HepG2 (cell line): ENCODE results near the gene MAJIN. TPM values are rescaled to one million over a fixed set of nuclear protein-coding genes. Genes with fewer than 3 reads are reported as not detected.
A peak's percentile ranks its signal among the peaks of the same experiment; 100 is the strongest.

ENCODE experiments used
- ARNT2 ChIP-seq: sonication (generic); formaldehyde crosslinking; IDR thresholded peaks from 2 replicates; pipeline ENCODE4 v1.8.0; 2022; ENCODE audit warnings: mild to moderate bottlenecking, low read depth, missing genetic modification reagents, moderate library complexity
- BHLHE40 ChIP-seq: IDR thresholded peaks from 2 replicates; pipeline ENCODE4 v1.6.1; 2011; ENCODE audit warnings: low read length, improper control_type of control experiment
- CBX1 ChIP-seq: IDR thresholded peaks from one replicate; pipeline ENCODE4 v1.6.1; 2016; ENCODE audit warnings: antibody characterized with exemption, low read depth
- ISX ChIP-seq: sonication (generic); formaldehyde crosslinking; conservative IDR thresholded peaks from 2 replicates; pipeline ENCODE4 v1.5.0; 2020; ENCODE audit warnings: missing genetic modification reagents
- MYC ChIP-seq: sonication (generic); formaldehyde crosslinking; IDR thresholded peaks from 2 replicates; pipeline ENCODE4 v1.9.0; 2021; ENCODE audit warnings: missing genetic modification reagents, borderline replicate concordance
- NFATC3 ChIP-seq: sonication (generic); formaldehyde crosslinking; IDR thresholded peaks from 2 replicates; pipeline ENCODE4 v1.5.1; 2020; ENCODE audit warnings: mild to moderate bottlenecking, missing genetic modification reagents
- NFIB ChIP-seq: sonication (generic); formaldehyde crosslinking; IDR thresholded peaks from 2 replicates; pipeline ENCODE4 v1.9.0; 2021; ENCODE audit warnings: missing genetic modification reagents, mild to moderate bottlenecking, borderline replicate concordance
- PAX8 ChIP-seq: sonication (generic); formaldehyde crosslinking; IDR thresholded peaks from 2 replicates; pipeline ENCODE4 v1.8.0; 2022; ENCODE audit warnings: mild to moderate bottlenecking, missing genetic modification reagents, borderline replicate concordance
- POLR2AphosphoS2 ChIP-seq: IDR thresholded peaks from 2 replicates; pipeline ENCODE4 v1.6.1; 2011; ENCODE audit warnings: low read depth, low read length, improper control_type of control experiment
- SIN3A ChIP-seq: IDR thresholded peaks from 2 replicates; pipeline ENCODE4 v1.6.1; 2011; ENCODE audit warnings: low read depth, mild to moderate bottlenecking, control low read depth, low read length, borderline replicate concordance
- ZNF296 ChIP-seq: sonication (generic); formaldehyde crosslinking; conservative IDR thresholded peaks from 2 replicates; pipeline ENCODE4 v1.5.0; 2020; ENCODE audit warnings: mild to moderate bottlenecking, missing genetic modification reagents
- ZNF546 ChIP-seq: sonication (generic); formaldehyde crosslinking; conservative IDR thresholded peaks from 2 replicates; pipeline ENCODE4 v1.8.1; 2023; ENCODE audit warnings: mild to moderate bottlenecking, missing genetic modification reagents
- ZNF549 ChIP-seq: sonication (generic); formaldehyde crosslinking; IDR thresholded peaks from 2 replicates; pipeline ENCODE4 v1.5.0; 2020; ENCODE audit warnings: missing genetic modification reagents
- ZNF564 ChIP-seq: sonication (generic); formaldehyde crosslinking; IDR thresholded peaks from 2 replicates; pipeline ENCODE4 v1.8.1; 2023; ENCODE audit warnings: mild to moderate bottlenecking, missing genetic modification reagents
- ZNF570 ChIP-seq: sonication (generic); formaldehyde crosslinking; IDR thresholded peaks from 2 replicates; pipeline ENCODE4 v1.4.0; 2020; ENCODE audit warnings: mild to moderate bottlenecking, missing genetic modification reagents, borderline replicate concordance
- ZNF660 ChIP-seq: sonication (generic); formaldehyde crosslinking; IDR thresholded peaks from 2 replicates; pipeline ENCODE4 v1.5.1; 2020; ENCODE audit warnings: mild to moderate bottlenecking, low read depth, missing genetic modification reagents, borderline replicate concordance
- ZNF773 ChIP-seq: sonication (generic); formaldehyde crosslinking; IDR thresholded peaks from 2 replicates; pipeline ENCODE4 v1.4.0; 2020; ENCODE audit warnings: missing genetic modification reagents, borderline replicate concordance
- polyA plus RNA-seq, 8 experiments: library from polyadenylated mRNA; depleted of rRNA in 3 of 8; stranded (reverse) in 7 of 8; unstranded in 1 of 8; fragments of >200 nt; fragmentation: Illumina TruSeq in 4 of 8; extraction: Trizol in 4 of 8; gene quantifications; 2 replicates each; pipeline versions ENCODE4 v1.2.1 to v1.2.3, GENCODE V29; 2011 to 2016; ENCODE audit warnings: low read depth in 4 of 8, missing spikeins in 1 of 8, mixed read lengths in 1 of 8; ENCODE audit not compliant: insufficient read depth in 1 of 8
- total RNA-seq, 5 experiments: library from RNA; depleted of rRNA; stranded (reverse); fragments of >200 nt; fragmentation: Illumina TruSeq; extraction: Trizol; gene quantifications; 2 replicates each; pipeline ENCODE4 v1.2.3, GENCODE V29; 2016; ENCODE audit warnings: low read depth in 1 of 5
- TF ChIP-seq, protein P1 (sequence below): sonication (generic); formaldehyde crosslinking; IDR thresholded peaks from 2 replicates; pipeline ENCODE4 v1.4.0; 2020; ENCODE audit warnings: mild to moderate bottlenecking, low read depth, missing genetic modification reagents
- TF ChIP-seq, protein P2 (sequence below): sonication (generic); formaldehyde crosslinking; IDR thresholded peaks from 2 replicates; pipeline ENCODE4 v1.4.0; 2020; ENCODE audit warnings: missing genetic modification reagents
- TF ChIP-seq, protein P3 (sequence below): sonication (generic); formaldehyde crosslinking; IDR thresholded peaks from 2 replicates; pipeline ENCODE4 v1.4.0; 2020; ENCODE audit warnings: mild to moderate bottlenecking, missing genetic modification reagents, borderline replicate concordance

The MAJIN gene
- total and polyA plus RNA-seq, 2 of the 13 experiments (the other 11 are each of a cell fraction or from before 2014, with no cell fraction given) = not detected

DNA sequence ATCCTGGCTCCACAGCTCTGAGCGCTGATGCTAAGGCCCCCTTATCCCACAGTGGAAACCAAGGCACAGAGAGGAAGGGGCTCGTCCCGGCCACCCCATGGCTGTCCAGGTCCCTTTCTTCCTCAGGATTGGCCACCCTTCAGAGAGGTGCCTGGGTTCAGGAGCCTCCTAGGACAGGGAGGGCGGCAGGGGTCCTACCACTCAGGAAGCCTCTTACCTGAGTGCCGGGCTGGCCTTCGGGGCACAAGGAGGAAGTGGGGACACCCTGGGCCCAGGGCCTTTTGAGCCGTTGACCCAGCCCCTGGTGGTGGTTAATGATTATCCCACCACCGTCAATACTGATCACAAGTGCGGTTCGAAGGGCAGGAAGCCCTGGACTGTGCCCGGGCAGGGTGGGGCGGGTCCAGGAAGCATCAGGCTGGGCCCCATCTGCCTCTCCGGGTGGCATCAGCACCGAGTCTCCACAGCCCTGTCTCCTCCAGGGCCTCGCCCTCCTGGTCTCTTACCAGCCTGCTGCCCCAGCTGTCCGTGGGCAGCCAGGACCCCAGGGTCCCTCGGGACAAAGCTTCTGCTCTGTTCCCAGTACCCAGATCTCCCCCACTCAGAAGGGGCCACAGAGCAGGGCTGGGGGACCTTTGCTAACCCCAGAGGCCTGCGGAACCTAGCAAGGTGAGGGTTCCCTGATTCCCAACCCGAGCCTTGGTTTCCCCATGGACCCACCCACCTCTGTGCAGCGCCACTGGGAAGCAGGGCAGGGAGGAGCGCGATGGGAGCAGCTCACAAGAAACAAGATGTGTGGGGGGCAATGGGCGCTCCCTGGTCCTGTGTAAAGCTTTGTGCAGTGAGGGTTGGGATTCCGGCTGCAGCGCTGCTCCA lies 78.5 kb downstream of the MAJIN start (continued):
- TF ChIP-seq ZNF773 (peak; percentile 62; the same call in 1 of the 2 replicates), NFIB (CRISPR knock-in tag) (no peak), BHLHE40 (no peak), POLR2AphosphoS2 (peak; percentile 77; the same call in 1 of the 2 replicates), CBX1 (peak; percentile 49), ISX (no peak), PAX8 (CRISPR knock-in tag) (peak; percentile 96; the same call in 1 of the 2 replicates), ZNF546 (CRISPR knock-in tag) (no peak; the same call in 1 of the 2 replicates), ZNF564 (peak; percentile 75; the same call in 1 of the 2 replicates), ARNT2 (CRISPR knock-in tag) (peak; percentile 89; the same call in 1 of the 2 replicates), ZNF570 (no peak), MYC (CRISPR knock-in tag) (peak; percentile 68), NFATC3 (CRISPR knock-in tag) (0 out of 2 replicates have a peak, but pooled peaks have one; percentile 9), ZNF296 (CRISPR knock-in tag) (no peak), SIN3A (peak; percentile 89; the same call in 1 of the 2 replicates), ZNF549 (no peak), ZNF660 (CRISPR knock-in tag) (no peak)
- TF ChIP-seq, protein P1, sequence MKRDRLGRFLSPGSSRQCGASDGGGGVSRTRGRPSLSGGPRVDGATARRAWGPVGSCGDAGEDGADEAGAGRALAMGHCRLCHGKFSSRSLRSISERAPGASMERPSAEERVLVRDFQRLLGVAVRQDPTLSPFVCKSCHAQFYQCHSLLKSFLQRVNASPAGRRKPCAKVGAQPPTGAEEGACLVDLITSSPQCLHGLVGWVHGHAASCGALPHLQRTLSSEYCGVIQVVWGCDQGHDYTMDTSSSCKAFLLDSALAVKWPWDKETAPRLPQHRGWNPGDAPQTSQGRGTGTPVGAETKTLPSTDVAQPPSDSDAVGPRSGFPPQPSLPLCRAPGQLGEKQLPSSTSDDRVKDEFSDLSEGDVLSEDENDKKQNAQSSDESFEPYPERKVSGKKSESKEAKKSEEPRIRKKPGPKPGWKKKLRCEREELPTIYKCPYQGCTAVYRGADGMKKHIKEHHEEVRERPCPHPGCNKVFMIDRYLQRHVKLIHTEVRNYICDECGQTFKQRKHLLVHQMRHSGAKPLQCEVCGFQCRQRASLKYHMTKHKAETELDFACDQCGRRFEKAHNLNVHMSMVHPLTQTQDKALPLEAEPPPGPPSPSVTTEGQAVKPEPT (CRISPR knock-in tag) = no peak
- TF ChIP-seq, protein P2, sequence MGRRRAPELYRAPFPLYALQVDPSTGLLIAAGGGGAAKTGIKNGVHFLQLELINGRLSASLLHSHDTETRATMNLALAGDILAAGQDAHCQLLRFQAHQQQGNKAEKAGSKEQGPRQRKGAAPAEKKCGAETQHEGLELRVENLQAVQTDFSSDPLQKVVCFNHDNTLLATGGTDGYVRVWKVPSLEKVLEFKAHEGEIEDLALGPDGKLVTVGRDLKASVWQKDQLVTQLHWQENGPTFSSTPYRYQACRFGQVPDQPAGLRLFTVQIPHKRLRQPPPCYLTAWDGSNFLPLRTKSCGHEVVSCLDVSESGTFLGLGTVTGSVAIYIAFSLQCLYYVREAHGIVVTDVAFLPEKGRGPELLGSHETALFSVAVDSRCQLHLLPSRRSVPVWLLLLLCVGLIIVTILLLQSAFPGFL (CRISPR knock-in tag) = no peak
- TF ChIP-seq, protein P3, sequence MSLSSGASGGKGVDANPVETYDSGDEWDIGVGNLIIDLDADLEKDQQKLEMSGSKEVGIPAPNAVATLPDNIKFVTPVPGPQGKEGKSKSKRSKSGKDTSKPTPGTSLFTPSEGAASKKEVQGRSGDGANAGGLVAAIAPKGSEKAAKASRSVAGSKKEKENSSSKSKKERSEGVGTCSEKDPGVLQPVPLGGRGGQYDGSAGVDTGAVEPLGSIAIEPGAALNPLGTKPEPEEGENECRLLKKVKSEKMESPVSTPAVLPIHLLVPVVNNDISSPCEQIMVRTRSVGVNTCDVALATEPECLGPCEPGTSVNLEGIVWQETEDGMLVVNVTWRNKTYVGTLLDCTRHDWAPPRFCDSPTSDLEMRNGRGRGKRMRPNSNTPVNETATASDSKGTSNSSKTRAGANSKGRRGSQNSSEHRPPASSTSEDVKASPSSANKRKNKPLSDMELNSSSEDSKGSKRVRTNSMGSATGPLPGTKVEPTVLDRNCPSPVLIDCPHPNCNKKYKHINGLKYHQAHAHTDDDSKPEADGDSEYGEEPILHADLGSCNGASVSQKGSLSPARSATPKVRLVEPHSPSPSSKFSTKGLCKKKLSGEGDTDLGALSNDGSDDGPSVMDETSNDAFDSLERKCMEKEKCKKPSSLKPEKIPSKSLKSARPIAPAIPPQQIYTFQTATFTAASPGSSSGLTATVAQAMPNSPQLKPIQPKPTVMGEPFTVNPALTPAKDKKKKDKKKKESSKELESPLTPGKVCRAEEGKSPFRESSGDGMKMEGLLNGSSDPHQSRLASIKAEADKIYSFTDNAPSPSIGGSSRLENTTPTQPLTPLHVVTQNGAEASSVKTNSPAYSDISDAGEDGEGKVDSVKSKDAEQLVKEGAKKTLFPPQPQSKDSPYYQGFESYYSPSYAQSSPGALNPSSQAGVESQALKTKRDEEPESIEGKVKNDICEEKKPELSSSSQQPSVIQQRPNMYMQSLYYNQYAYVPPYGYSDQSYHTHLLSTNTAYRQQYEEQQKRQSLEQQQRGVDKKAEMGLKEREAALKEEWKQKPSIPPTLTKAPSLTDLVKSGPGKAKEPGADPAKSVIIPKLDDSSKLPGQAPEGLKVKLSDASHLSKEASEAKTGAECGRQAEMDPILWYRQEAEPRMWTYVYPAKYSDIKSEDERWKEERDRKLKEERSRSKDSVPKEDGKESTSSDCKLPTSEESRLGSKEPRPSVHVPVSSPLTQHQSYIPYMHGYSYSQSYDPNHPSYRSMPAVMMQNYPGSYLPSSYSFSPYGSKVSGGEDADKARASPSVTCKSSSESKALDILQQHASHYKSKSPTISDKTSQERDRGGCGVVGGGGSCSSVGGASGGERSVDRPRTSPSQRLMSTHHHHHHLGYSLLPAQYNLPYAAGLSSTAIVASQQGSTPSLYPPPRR (CRISPR knock-in tag) = peak; percentile 81
